GM12878 (cell line): ENCODE measurements around the gene CTNNA1. TPM values are rescaled to one million over a fixed set of nuclear protein-coding genes. Genes with fewer than 3 reads are reported as not detected.

Source experiments
- ATAC-seq: fragments of 200-7000 bp; cut with Tn5 transposase; 3 replicates; pipeline ENCODE4 v1.9.1; 2020; ENCODE audit warnings: mild to moderate bottlenecking, moderate library complexity
- BruUV-seq: library from RNA; stranded (reverse); fragments of 400-500 nt; replicated peaks from 2 replicates; lab custom pipeline; 2021; lab: Mats Ljungman, UMichigan
- CTCF ChIA-PET: fragments of 300-600 bp; sonication (Branson Sonifier 250); formaldehyde crosslinking; extraction: SDS; loops from one replicate; lab custom pipeline; 2021; ENCODE audit warnings: inconsistent platforms; lab: Yijun Ruan, JAX
- POLR2A ChIA-PET: fragments of 350-600 bp; formaldehyde crosslinking; extraction: SDS; loops from one replicate; lab custom pipeline; 2021; ENCODE audit warnings: inconsistent platforms; lab: Charles Lee
- RAD21 ChIA-PET: fragments of 300-600 bp; sonication (Branson Sonifier 250); formaldehyde crosslinking; loops from one replicate; lab custom pipeline; 2023; ENCODE audit warnings: antibody characterized with exemption; ENCODE audit not compliant: unreplicated experiment; lab: Charles Lee
- SMC1A ChIA-PET: fragments of 300-600 bp; sonication (Branson Sonifier 250); formaldehyde crosslinking; loops from one replicate; lab custom pipeline; 2023; ENCODE audit not compliant: unreplicated experiment, uncharacterized antibody; lab: Charles Lee
- DNase-seq: peaks from one replicate; pipeline ENCODE4 v3.0.0-alpha.2; 2011; ENCODE audit warnings: low read depth, low spot score
- FAIRE-seq: peaks from 3 replicates; lab custom pipeline; 2011; peaks lifted over from hg19 to GRCh38; lab: Jason Lieb, UNC
- H2AFZ ChIP-seq: 2 replicates; pipeline ENCODE4 v1.6.0; 2011; ENCODE audit warnings: low read depth, low read length, control low read depth; ENCODE audit not compliant: control insufficient read depth
- H3K27ac ChIP-seq: 2 replicates; pipeline ENCODE4 v1.5.1; 2011; ENCODE audit warnings: control low read depth; ENCODE audit not compliant: control insufficient read depth, insufficient read depth
- H3K27me3 ChIP-seq, 2 experiments: replicated peaks in 1 of 2; 2 replicates each; pipeline versions ENCODE4 v1.6.0 to v1.6.1; 2011; ENCODE audit warnings: low read length in 1 of 2; ENCODE audit not compliant: control insufficient read depth in 2 of 2, insufficient read depth in 2 of 2
- H3K36me3 ChIP-seq, 2 experiments: 2 replicates each; pipeline ENCODE4 v1.5.1; 2011; ENCODE audit warnings: low read length in 1 of 2; ENCODE audit not compliant: control insufficient read depth in 2 of 2, insufficient read depth in 2 of 2
- H3K4me1 ChIP-seq: 2 replicates; pipeline ENCODE4 v1.6.1; 2011; ENCODE audit warnings: mild to moderate bottlenecking, low read length, moderate library complexity, mixed read lengths; ENCODE audit not compliant: control insufficient read depth, insufficient read depth
- H3K4me2 ChIP-seq: 2 replicates; pipeline ENCODE4 v1.6.0; 2011; ENCODE audit warnings: control low read depth; ENCODE audit not compliant: control insufficient read depth, insufficient read depth
- H3K4me3 ChIP-seq: fragments of 200-600 bp; sonication (generic); 2 replicates; pipeline ENCODE4 v1.5.1; 2016
- H3K79me2 ChIP-seq: 2 replicates; pipeline ENCODE4 v1.6.0; 2011; ENCODE audit warnings: low read length; ENCODE audit not compliant: control insufficient read depth, insufficient read depth
- H3K9ac ChIP-seq: 2 replicates; pipeline ENCODE4 v1.8.0; 2011; ENCODE audit warnings: low read length, control low read depth, mixed read lengths; ENCODE audit not compliant: control insufficient read depth, insufficient read depth
- H3K9me3 ChIP-seq: replicated peaks from 3 replicates; pipeline ENCODE4 v1.5.1; 2011; ENCODE audit warnings: mild to moderate bottlenecking, low read length; ENCODE audit not compliant: control insufficient read depth, insufficient read depth
- H4K20me1 ChIP-seq: 2 replicates; pipeline ENCODE4 v1.6.0; 2011; ENCODE audit not compliant: control insufficient read depth, insufficient read depth
- CREB1 ChIP-seq: IDR thresholded peaks from 2 replicates; pipeline ENCODE4 v1.6.1; 2012; ENCODE audit warnings: low read depth, mild to moderate bottlenecking, inconsistent platforms
- SMC3 ChIP-seq: IDR thresholded peaks from 2 replicates; pipeline ENCODE4 v1.6.1; 2011; ENCODE audit warnings: low read length, improper control_type of control experiment, borderline replicate concordance
- TCF3 ChIP-seq: IDR thresholded peaks from 2 replicates; pipeline ENCODE4 v1.6.1; 2012; ENCODE audit warnings: low read depth, mild to moderate bottlenecking, low read length, borderline replicate concordance; ENCODE audit not compliant: insufficient read depth
- ZNF24 ChIP-seq: fragments of 450-650 bp; IDR thresholded peaks from 2 replicates; pipeline ENCODE4 v1.6.1; 2017; ENCODE audit warnings: antibody characterized with exemption, mild to moderate bottlenecking
- WGBS: methylation state at CpG from one replicate; pipeline ENCODE4 v1.1.6; 2016; ENCODE audit warnings: low lambda C conversion rate; ENCODE audit not compliant: insufficient replicate concordance, insufficient coverage; ENCODE audit errors: missing lambda C conversion rate; 5-methylcytosine and 5-hydroxymethylcytosine counted together
- in situ Hi-C: fragments of 300-500 bp; cut with MboI; formaldehyde crosslinking; loops from 9 replicates; pipeline ENCODE4 v1.14.3; 2018; ENCODE audit warnings: mixed read lengths
- intact Hi-C: fragments of 100-400 bp; cut with micrococcal nuclease; formaldehyde crosslinking; loops from one replicate; pipeline ENCODE4 v1.14.2; 2022; ENCODE audit not compliant: unreplicated experiment
- polyA plus RNA-seq, 11 experiments: library from polyadenylated mRNA; depleted of rRNA in 4 of 11; unstranded in 6 of 11; stranded (reverse) in 5 of 11; fragments of >200 nt; fragmentation: Nextera tagmentation in 4 of 11; fragmentation: Illumina TruSeq in 1 of 11; extraction: Ambion mirVana in 4 of 11; extraction: Trizol in 1 of 11; gene quantifications; 1 replicate in 1 of 11; 2 replicates in 10 of 11; pipeline versions ENCODE4 v1.2.1 to v1.2.3, GENCODE V29; 2011 to 2016; ENCODE audit warnings: inconsistent platforms in 2 of 11, missing spikeins in 2 of 11, low read depth in 1 of 11
- total RNA-seq, 4 experiments: library from RNA; depleted of rRNA in 3 of 4; stranded (reverse); fragments of >200 nt in 3 of 4; fragmentation: Illumina TruSeq in 1 of 4; extraction: Trizol in 1 of 4; gene quantifications; 2 replicates each; pipeline versions ENCODE4 v1.2.1 to v1.2.3, GENCODE V29; 2013 to 2021
- TF ChIP-seq, protein P1 (sequence below): fragments of 450-650 bp; IDR thresholded peaks from 2 replicates; pipeline ENCODE4 v1.6.1; 2018; ENCODE audit warnings: mild to moderate bottlenecking, low read depth, moderate library complexity; ENCODE audit not compliant: partially characterized antibody

The CTNNA1 gene
- total and polyA plus RNA-seq, 10 of the 15 experiments (the other 5 are each of a cell fraction or from before 2014, with no cell fraction given) = 32.6 to 104 (median 57.7) TPM

DNA sequence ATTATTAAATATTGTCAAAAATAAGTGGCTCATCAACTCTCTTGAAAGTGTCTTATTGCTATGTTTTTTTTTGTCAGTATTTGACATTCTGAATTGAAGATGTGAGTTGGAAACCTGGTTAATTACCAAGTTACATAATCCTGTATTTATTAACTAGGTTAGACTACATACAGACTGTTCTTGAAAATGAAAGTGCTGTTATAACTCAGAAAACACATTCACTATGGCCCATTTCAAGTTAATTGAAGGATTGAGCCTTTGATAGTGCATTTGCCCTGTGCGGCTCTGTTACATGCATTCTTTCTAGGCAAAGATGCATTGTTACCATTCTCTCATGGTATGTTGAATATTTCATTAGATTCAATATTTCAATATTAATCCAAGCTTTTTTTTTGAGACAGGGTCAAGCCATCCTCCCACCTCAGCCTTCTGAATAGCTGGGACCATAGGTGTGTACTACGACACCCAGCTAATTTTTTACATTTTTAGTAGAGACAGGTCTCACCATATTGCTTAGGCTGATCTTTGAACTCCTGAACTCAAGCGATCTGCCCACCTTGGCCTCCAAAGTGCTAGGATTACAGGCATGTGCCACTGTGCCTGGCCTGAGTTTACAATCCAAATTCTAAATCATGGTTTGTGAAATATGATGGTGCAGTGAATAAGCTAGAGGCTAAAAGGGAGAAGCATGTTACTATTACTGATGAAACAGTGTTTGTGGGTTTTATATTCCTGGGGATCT, 10.0 kb downstream of the CTNNA1 start:
- DNase-seq (no peak), ATAC-seq (peak; percentile 76), FAIRE-seq (no peak)
- no peaks in the 10 kb centered on the region for H3K27me3 ChIP-seq
- H3K4me3 ChIP-seq = no peak overlapping the region
- no peak for TF ChIP-seq SMC3
- TF ChIP-seq CREB1 = no peak
- peak; percentile 70 for TF ChIP-seq ZNF24
- no peak for TF ChIP-seq TCF3
- TF ChIP-seq, protein P1, sequence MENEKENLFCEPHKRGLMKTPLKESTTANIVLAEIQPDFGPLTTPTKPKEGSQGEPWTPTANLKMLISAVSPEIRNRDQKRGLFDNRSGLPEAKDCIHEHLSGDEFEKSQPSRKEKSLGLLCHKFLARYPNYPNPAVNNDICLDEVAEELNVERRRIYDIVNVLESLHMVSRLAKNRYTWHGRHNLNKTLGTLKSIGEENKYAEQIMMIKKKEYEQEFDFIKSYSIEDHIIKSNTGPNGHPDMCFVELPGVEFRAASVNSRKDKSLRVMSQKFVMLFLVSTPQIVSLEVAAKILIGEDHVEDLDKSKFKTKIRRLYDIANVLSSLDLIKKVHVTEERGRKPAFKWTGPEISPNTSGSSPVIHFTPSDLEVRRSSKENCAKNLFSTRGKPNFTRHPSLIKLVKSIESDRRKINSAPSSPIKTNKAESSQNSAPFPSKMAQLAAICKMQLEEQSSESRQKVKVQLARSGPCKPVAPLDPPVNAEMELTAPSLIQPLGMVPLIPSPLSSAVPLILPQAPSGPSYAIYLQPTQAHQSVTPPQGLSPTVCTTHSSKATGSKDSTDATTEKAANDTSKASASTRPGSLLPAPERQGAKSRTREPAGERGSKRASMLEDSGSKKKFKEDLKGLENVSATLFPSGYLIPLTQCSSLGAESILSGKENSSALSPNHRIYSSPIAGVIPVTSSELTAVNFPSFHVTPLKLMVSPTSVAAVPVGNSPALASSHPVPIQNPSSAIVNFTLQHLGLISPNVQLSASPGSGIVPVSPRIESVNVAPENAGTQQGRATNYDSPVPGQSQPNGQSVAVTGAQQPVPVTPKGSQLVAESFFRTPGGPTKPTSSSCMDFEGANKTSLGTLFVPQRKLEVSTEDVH = no peak
- in situ Hi-C loops (no loop called here), intact Hi-C loops (no loop called here)
- RAD21 ChIA-PET = no interaction called here
- no peaks in the 10 kb centered on the region; the same call in 1 of the 2 replicates for H3K4me1 ChIP-seq
- no peak overlapping the region for H2AFZ ChIP-seq
- no peaks in the 10 kb centered on the region for H4K20me1 ChIP-seq
- no peak overlapping the region for H3K9ac ChIP-seq
- WGBS = 93% methylated on average over 3 of the region's 3 CpGs
- peaks cover 33% of the 10 kb centered on the region for H3K79me2 ChIP-seq
- BruUV-seq = no TSS peak
- CTCF ChIA-PET = interaction anchor here (0.6 to 3.9 kb wide), 5 partner anchors 16 to 568 kb away, joined by 3 to 18 read pairs (median 3); no protein-coding TSS in a partner anchor
- H3K36me3 ChIP-seq = no peaks in the 10 kb centered on the region; a peak in 3 of 4 replicates
- SMC1A ChIA-PET = interaction anchor here (0.9 to 3.5 kb wide), 4 partner anchors 10 to 27 kb away, joined by 3 to 14 read pairs (median 4); no protein-coding TSS in a partner anchor
- H3K27ac ChIP-seq = no peak overlapping the region
- no peak overlapping the region for H3K4me2 ChIP-seq
- POLR2A ChIA-PET = no interaction called here
- H3K9me3 ChIP-seq = no peaks in the 10 kb centered on the region; the same call in 2 of the 3 replicates
